BJ (cell line): ENCODE data around the gene BEND6. TPM values are rescaled to one million over a fixed set of nuclear protein-coding genes. Genes with fewer than 3 reads are reported as not detected.
"Not testable (repeated sequence)": the region's sequence is repeated elsewhere in the genome, so short reads cannot be mapped to it uniquely, and the experiment has no call there.

Source experiments
- CTCF ChIA-PET: fragments of 350-600 bp; formaldehyde crosslinking; extraction: SDS; loops from one replicate; lab custom pipeline; 2021; ENCODE audit warnings: antibody characterized with exemption, inconsistent platforms; lab: Yijun Ruan, JAX
- POLR2A ChIA-PET: fragments of 300-600 bp; sonication (Branson Sonifier 250); formaldehyde crosslinking; extraction: SDS; loops from one replicate; lab custom pipeline; 2021; ENCODE audit warnings: antibody characterized with exemption; lab: Charles Lee
- DNase-seq: peaks from one replicate; pipeline ENCODE4 v3.0.0-alpha.2; 2011; ENCODE audit warnings: low read depth
- H3K27me3 ChIP-seq: 2 replicates; pipeline ENCODE4 v1.6.0; 2011; ENCODE audit warnings: low read length; ENCODE audit not compliant: control insufficient read depth, insufficient read depth
- H3K36me3 ChIP-seq: 2 replicates; pipeline ENCODE4 v1.5.1; 2011; ENCODE audit warnings: low read length; ENCODE audit not compliant: control insufficient read depth, insufficient read depth
- H3K4me3 ChIP-seq: 2 replicates; pipeline ENCODE4 v1.5.1; 2011; ENCODE audit warnings: low read depth, mild to moderate bottlenecking, control low read depth, low read length
- CTCF ChIP-seq: IDR thresholded peaks from 2 replicates; pipeline ENCODE4 v1.5.1; 2011; ENCODE audit warnings: low read depth, mild to moderate bottlenecking, control low read depth, inconsistent platforms, low read length, moderate library complexity; ENCODE audit not compliant: insufficient read depth
- polyA plus RNA-seq: library from polyadenylated mRNA; depleted of rRNA; stranded (reverse); fragments of >200 nt; gene quantifications from 2 replicates; pipeline ENCODE4 v1.2.3, GENCODE V29; 2011

BEND6 gene
- polyA plus RNA-seq, 1 experiment, result 4.8 TPM

DNA sequence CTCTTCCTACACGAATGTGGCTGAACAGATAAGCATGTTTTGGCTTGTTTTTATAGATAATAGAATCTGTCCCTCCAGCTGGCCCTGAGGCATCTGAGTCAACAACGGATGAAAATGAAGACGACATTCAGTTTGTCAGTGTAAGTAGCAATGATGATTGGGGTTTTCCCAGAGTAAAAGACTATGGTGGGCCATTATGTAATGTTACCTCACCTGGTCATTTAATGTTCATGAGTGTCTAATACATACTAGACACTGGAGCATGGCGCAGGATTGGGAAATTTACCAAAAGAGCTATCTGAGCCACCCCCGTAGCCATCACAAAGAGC, 92.3 kb downstream of the BEND6 start:
- DNase-seq, H3K27me3 ChIP-seq, CTCF ChIA-PET, POLR2A ChIA-PET, H3K36me3 ChIP-seq, H3K4me3 ChIP-seq: not testable (repeated sequence)

- POLR2A ChIA-PET, CTCF ChIA-PET: not testable (repeated sequence)
Measured at GRCh38 chr6:57047859-57048258, 93.0 kb downstream of the BEND6 start.

GRCh38 chr6:57048577-57048976, 93.7 kb downstream of the BEND6 start:
- POLR2A ChIA-PET, result no interaction called here

More at GRCh38 chr6:57047859-57048258, 93.0 kb downstream of the BEND6 start:
- DNase-seq, H3K27me3 ChIP-seq, H3K36me3 ChIP-seq: not testable (repeated sequence)
- peak overlapping the region; percentile 28 for H3K4me3 ChIP-seq

GRCh38 chr6:57063847-57064246, 108.9 kb downstream of the BEND6 start:
- POLR2A ChIA-PET, result no interaction called here
- no peak for DNase-seq
- no peak overlapping the region for H3K4me3 ChIP-seq
- CTCF ChIA-PET, result no interaction called here
- H3K36me3 ChIP-seq, result peaks cover 3% of the 10 kb centered on the region
- TF ChIP-seq CTCF, result no peak
- H3K27me3 ChIP-seq, result no peaks in the 10 kb centered on the region

More at GRCh38 chr6:57048577-57048976, 93.7 kb downstream of the BEND6 start:
- Histone ChIP-seq H3K27me3 (no peaks in the 10 kb centered on the region; the same call in 1 of the 2 replicates), H3K4me3 (0 out of 2 replicates have a peak overlapping the region, but pooled peaks have one; percentile 1), H3K36me3 (no peaks in the 10 kb centered on the region)
- CTCF ChIA-PET, result no interaction called here
- no peak for DNase-seq
- TF ChIP-seq CTCF, result no peak

DNA sequence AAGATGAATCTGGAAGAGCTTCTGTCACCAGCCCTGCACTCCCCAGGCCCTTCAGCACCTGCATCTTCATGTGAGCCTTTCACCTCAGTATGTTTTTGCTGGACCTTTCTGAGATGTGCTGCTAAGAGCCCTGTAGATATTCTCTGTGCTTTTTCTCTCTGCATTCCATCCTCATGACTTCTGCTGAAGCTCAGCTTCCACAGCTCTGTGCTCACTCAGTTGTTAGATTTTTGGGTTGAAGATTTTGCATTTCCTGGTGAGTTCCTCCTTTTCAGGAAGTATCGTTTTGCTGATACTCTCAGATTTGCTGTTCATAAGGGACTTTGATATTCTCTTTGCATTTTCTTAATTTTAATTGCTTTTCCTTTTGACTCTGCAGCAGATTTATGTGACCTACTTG, 109.9 kb downstream of the BEND6 start:
- Histone ChIP-seq H3K36me3 (peaks cover 3% of the 10 kb centered on the region), H3K27me3 (no peaks in the 10 kb centered on the region), H3K4me3 (no peak overlapping the region)
- no peak for TF ChIP-seq CTCF
- ChIA-PET POLR2A (interaction anchor here (0.7 kb wide), 1 partner anchor 533 kb away, joined by 3 read pairs; no protein-coding TSS in a partner anchor), CTCF (interaction anchor here (0.9 to 1.1 kb wide), 3 partner anchors 15 to 157 kb away, joined by 3 read pairs; no protein-coding TSS in a partner anchor)
- peak; percentile 6 for DNase-seq

GRCh38 chr6:57068061-57068460, 113.2 kb downstream of the BEND6 start:
- ChIA-PET POLR2A (interaction anchor here (0.5 kb wide), 1 partner anchor 9 kb away, joined by 13 read pairs; no protein-coding TSS in a partner anchor), CTCF (interaction anchor here (0.6 kb wide), 1 partner anchor 118 kb away, joined by 4 read pairs; no protein-coding TSS in a partner anchor)

More at GRCh38 chr6:57068061-57068460, 113.2 kb downstream of the BEND6 start:
- H3K4me3 ChIP-seq, result no peak overlapping the region
- H3K27me3 ChIP-seq, result no peaks in the 10 kb centered on the region
- H3K36me3 ChIP-seq, result no peaks in the 10 kb centered on the region
- TF ChIP-seq CTCF, result no peak
- no peak for DNase-seq
